Osteoblast (primary cell): Measurements from ENCODE around the gene DGKD. TPM values are rescaled to one million over a fixed set of nuclear protein-coding genes. Genes with fewer than 3 reads are reported as not detected.
A peak's percentile ranks its signal among the peaks of the same experiment; 100 is the strongest.

Experiments used
- DNase-seq: peaks from one replicate; pipeline ENCODE4 v3.0.0; 2011; ENCODE audit warnings: low spot score, mixed read lengths; ENCODE audit not compliant: insufficient read length; ENCODE audit errors: missing footprints
- H2AFZ ChIP-seq: 2 replicates; pipeline ENCODE4 v1.6.0; 2011; ENCODE audit warnings: mild to moderate bottlenecking, low read length
- H3K27ac ChIP-seq: 2 replicates; pipeline ENCODE4 v1.5.1; 2011; ENCODE audit warnings: mild to moderate bottlenecking, low read depth, low read length, moderate library complexity
- H3K27me3 ChIP-seq: 2 replicates; pipeline ENCODE4 v1.6.0; 2012; ENCODE audit warnings: mild to moderate bottlenecking, control low read depth, inconsistent platforms, low read length, moderate library complexity; ENCODE audit not compliant: insufficient read depth
- H3K36me3 ChIP-seq: 2 replicates; pipeline ENCODE4 v1.5.1; 2011; ENCODE audit warnings: mild to moderate bottlenecking, low read length, control low read depth, moderate library complexity; ENCODE audit not compliant: insufficient read depth
- H3K4me1 ChIP-seq: 2 replicates; pipeline ENCODE4 v1.5.1; 2011; ENCODE audit warnings: mild to moderate bottlenecking, low read length, control low read depth, moderate library complexity; ENCODE audit not compliant: insufficient read depth
- H3K4me2 ChIP-seq: 2 replicates; pipeline ENCODE4 v1.6.0; 2011; ENCODE audit warnings: mild to moderate bottlenecking, low read length; ENCODE audit not compliant: insufficient read depth
- H3K4me3 ChIP-seq: fragments of 200-600 bp; sonication (generic); 3 replicates; pipeline ENCODE4 v1.5.1; 2012; ENCODE audit warnings: mild to moderate bottlenecking, low read length, inconsistent platforms; ENCODE audit not compliant: insufficient read depth
- H3K79me2 ChIP-seq: 2 replicates; pipeline ENCODE4 v1.6.0; 2012; ENCODE audit warnings: mild to moderate bottlenecking, low read length, control low read depth, inconsistent platforms; ENCODE audit not compliant: insufficient read depth
- H3K9me3 ChIP-seq: 2 replicates; pipeline ENCODE4 v1.5.1; 2011; ENCODE audit warnings: low read depth, low read length, control low read depth
- H4K20me1 ChIP-seq: 2 replicates; pipeline ENCODE4 v1.6.0; 2012; ENCODE audit warnings: mild to moderate bottlenecking, low read length, control low read depth; ENCODE audit not compliant: insufficient read depth
- total RNA-seq: library from RNA; depleted of rRNA; stranded (reverse); fragments of >200 nt; gene quantifications from 2 replicates; pipeline ENCODE4 v1.2.3, GENCODE V29; 2012
- TF ChIP-seq, protein P1 (sequence below): IDR thresholded peaks from 2 replicates; pipeline ENCODE4 v1.5.1; 2011; ENCODE audit warnings: mild to moderate bottlenecking, low read depth, low read length, moderate library complexity; ENCODE audit errors: extremely low read depth

The DGKD gene
- total RNA-seq, 1 donor: 6.5 TPM

DNA sequence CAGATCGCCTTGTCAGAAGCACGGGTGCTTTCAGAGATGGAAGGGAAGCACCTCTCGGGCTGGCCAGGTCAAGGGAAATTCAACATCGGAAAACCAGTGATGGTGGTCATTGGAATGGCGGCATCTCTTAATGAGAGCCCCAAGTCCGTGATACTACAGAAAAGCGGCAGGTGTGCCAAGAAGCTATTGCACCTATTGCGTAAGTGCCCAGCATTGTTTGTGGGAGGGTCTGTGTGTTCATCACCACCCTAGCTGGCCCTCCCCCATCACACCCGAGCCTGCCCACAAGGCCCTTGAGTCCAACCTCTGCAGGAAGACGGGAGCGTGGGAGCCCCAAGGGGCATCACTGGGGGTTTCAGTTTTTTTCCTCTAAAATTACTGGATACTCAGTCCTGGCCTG lies 100.7 kb downstream of the DGKD start:
- Histone ChIP-seq H3K79me2 (no peaks in the 10 kb centered on the region), H4K20me1 (no peaks in the 10 kb centered on the region), H3K9me3 (no peaks in the 10 kb centered on the region), H3K36me3 (peaks cover 30% of the 10 kb centered on the region), H3K4me1 (no peaks in the 10 kb centered on the region), H3K27me3 (no peaks in the 10 kb centered on the region), H3K27ac (no peak overlapping the region), H3K4me3 (no peak overlapping the region), H2AFZ (no peak overlapping the region), H3K4me2 (no peak overlapping the region)
- TF ChIP-seq, protein P1, sequence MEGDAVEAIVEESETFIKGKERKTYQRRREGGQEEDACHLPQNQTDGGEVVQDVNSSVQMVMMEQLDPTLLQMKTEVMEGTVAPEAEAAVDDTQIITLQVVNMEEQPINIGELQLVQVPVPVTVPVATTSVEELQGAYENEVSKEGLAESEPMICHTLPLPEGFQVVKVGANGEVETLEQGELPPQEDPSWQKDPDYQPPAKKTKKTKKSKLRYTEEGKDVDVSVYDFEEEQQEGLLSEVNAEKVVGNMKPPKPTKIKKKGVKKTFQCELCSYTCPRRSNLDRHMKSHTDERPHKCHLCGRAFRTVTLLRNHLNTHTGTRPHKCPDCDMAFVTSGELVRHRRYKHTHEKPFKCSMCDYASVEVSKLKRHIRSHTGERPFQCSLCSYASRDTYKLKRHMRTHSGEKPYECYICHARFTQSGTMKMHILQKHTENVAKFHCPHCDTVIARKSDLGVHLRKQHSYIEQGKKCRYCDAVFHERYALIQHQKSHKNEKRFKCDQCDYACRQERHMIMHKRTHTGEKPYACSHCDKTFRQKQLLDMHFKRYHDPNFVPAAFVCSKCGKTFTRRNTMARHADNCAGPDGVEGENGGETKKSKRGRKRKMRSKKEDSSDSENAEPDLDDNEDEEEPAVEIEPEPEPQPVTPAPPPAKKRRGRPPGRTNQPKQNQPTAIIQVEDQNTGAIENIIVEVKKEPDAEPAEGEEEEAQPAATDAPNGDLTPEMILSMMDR: no peak
- DNase-seq: peak; percentile 21

DNA sequence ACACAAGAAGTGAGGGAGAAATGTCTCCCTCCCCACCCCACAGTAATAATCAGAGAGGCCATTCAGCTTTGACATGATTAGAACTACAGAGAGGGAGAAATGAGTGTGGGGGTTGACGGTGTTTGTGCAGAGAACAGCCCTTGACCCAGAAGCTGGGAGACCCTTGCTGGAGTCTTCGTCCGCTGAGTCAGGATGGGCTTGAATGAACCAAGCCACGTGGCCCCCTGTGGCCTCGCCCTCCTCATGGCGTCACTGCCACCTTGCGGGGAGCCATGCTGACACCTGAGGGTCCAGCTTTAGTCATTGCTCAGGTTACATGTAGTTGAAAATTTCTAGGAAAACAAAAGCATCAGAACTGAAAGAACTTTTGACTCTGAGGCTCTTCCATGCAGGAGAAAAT lies 101.2 kb downstream of the DGKD start:
- no peaks in the 10 kb centered on the region for H3K4me1 ChIP-seq
- no peaks in the 10 kb centered on the region for H3K27me3 ChIP-seq
- peaks cover 28% of the 10 kb centered on the region for H3K36me3 ChIP-seq
- H4K20me1 ChIP-seq: no peaks in the 10 kb centered on the region
- TF ChIP-seq, protein P1: no peak
- no peak overlapping the region for H3K4me2 ChIP-seq
- no peak overlapping the region for H3K27ac ChIP-seq
- H3K79me2 ChIP-seq: no peaks in the 10 kb centered on the region
- H2AFZ ChIP-seq: no peak overlapping the region
- H3K9me3 ChIP-seq: no peaks in the 10 kb centered on the region
- no peak for DNase-seq
- no peak overlapping the region for H3K4me3 ChIP-seq

DNA sequence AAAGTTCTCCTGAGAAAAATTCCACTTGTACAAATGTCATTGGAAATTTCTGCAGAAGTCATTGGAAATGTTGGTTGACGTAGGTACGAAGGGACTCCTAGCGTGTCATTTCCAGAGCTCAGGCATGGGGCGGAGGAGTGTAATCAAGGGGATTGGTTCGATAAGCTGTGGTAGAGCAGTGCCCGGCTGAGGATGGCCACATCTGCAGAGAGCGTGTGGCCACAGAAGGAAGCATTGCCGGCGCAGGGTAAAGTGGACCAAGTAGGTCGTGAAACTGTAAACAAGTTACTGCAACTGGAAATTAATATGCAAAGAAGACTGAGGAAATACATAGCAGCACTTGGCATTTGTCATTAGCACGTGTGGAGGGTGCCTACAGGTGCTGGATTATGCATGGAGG lies 101.8 kb downstream of the DGKD start:
- TF ChIP-seq, protein P1: no peak
- peak; percentile 57 for DNase-seq
- Histone ChIP-seq H3K4me2 (no peak overlapping the region), H2AFZ (no peak overlapping the region), H3K36me3 (peaks cover 22% of the 10 kb centered on the region), H3K27ac (no peak overlapping the region), H3K79me2 (no peaks in the 10 kb centered on the region), H3K4me3 (no peak overlapping the region), H3K4me1 (no peaks in the 10 kb centered on the region), H3K27me3 (no peaks in the 10 kb centered on the region), H4K20me1 (no peaks in the 10 kb centered on the region), H3K9me3 (no peaks in the 10 kb centered on the region)

DNA sequence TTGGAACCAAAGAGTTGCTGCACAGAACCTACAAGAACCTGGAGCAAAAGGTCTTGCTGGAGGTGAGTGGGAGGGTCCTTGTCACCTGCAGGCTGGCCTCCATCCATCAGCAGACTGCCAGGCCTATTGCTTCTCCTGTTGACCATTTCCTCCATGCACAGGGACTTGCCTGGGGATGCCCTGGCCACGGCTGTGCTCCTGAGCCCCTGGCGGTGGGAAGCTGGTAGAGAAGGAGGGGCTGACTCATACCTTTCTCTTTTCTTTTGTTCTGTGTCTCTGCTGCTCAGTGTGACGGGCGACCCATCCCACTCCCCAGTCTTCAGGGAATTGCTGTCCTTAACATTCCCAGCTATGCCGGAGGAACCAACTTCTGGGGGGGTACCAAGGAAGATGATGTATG lies 102.6 kb downstream of the DGKD start:
- peak; percentile 45 for DNase-seq

More for the DNA sequence above, 102.6 kb downstream of the DGKD start:
- no peaks in the 10 kb centered on the region for H3K79me2 ChIP-seq
- H3K36me3 ChIP-seq: peaks cover 22% of the 10 kb centered on the region
- H2AFZ ChIP-seq: no peak overlapping the region
- no peak overlapping the region for H3K4me3 ChIP-seq
- no peaks in the 10 kb centered on the region for H4K20me1 ChIP-seq
- no peaks in the 10 kb centered on the region for H3K4me1 ChIP-seq
- TF ChIP-seq, protein P1: no peak
- no peaks in the 10 kb centered on the region for H3K9me3 ChIP-seq
- H3K27ac ChIP-seq: no peak overlapping the region
- H3K27me3 ChIP-seq: no peaks in the 10 kb centered on the region
- H3K4me2 ChIP-seq: no peak overlapping the region
